Lower leg skin (tissue), 3 donors: Measurements from ENCODE around the gene GJB4.

Source experiments
- POLR2A ChIP-seq, 2 donors: fragments of 450-650 bp; IDR thresholded peaks; one replicate each; pipeline ENCODE4 v1.6.1; 2016 to 2017; ENCODE audit warnings: antibody characterized with exemption in 2 of 2, mild to moderate bottlenecking in 1 of 2, moderate library complexity in 1 of 2
- TF ChIP-seq, protein P1 (sequence below), 3 donors: fragments of 450-650 bp; IDR thresholded peaks; one replicate each; pipeline ENCODE4 v1.5.1; 2016; ENCODE audit warnings: antibody characterized with exemption in 3 of 3, mild to moderate bottlenecking in 3 of 3, moderate library complexity in 2 of 3

GRCh38 chr1:34787461-34788420, 28.2 kb downstream of the GJB4 start:
- TF ChIP-seq, protein P1, sequence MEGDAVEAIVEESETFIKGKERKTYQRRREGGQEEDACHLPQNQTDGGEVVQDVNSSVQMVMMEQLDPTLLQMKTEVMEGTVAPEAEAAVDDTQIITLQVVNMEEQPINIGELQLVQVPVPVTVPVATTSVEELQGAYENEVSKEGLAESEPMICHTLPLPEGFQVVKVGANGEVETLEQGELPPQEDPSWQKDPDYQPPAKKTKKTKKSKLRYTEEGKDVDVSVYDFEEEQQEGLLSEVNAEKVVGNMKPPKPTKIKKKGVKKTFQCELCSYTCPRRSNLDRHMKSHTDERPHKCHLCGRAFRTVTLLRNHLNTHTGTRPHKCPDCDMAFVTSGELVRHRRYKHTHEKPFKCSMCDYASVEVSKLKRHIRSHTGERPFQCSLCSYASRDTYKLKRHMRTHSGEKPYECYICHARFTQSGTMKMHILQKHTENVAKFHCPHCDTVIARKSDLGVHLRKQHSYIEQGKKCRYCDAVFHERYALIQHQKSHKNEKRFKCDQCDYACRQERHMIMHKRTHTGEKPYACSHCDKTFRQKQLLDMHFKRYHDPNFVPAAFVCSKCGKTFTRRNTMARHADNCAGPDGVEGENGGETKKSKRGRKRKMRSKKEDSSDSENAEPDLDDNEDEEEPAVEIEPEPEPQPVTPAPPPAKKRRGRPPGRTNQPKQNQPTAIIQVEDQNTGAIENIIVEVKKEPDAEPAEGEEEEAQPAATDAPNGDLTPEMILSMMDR (IDR thresholded peaks at IDR 0.05): no peak
- no peak for TF ChIP-seq POLR2A (IDR thresholded peaks at IDR 0.05)
